NCI-H748 treated with DMSO at 0.1 percent for 48 hours (cell line): ENCODE measurements around the gene CLDN20.
"Not testable (repeated sequence)": the region's sequence is repeated elsewhere in the genome, so short reads cannot be mapped to it uniquely, and the experiment has no call there.

ENCODE experiments used
- DNase-seq: peaks from one replicate; lab custom pipeline; 2025; lab: John Stamatoyannopoulos, UW

CLDN20 gene

DNA sequence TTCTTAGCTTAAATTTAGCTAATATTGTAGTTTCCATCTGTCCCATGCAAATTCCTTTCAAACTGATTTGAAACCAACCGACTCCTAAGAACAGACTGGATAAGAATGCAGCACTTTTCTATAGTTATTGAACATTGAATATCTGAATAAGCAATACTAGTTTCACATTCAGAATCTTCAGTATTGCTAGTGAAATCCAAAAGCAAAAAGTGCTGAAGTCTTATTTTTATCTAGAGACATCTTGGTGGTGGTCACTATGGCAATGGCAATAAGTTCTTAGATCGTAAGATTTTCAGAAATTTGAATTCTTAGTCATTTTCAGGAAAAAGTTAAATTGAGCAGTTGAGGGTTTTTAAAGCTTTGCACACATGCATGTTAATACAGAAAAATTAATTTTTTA lies 47.8 kb downstream of the CLDN20 start:
- DNase-seq = no peak

DNA sequence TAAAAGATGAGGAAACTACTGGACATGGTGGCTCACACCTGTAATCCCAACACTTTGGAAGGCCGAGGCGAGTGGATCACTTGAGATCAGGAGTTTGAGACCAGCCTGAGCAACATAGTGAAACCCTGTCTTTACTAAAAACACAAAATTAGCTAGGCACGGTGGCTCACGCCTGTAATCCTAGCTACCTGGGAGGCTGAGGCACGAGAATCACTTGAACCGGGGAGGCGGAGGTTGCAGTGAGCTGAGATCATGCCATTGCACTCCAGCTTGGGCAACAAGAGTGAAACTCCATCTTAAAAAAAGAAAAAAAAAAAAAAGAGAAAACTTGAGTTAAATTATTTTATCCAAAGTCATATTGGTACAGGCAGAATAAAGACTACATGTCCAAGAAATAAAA lies 49.1 kb downstream of the CLDN20 start:
- not testable (repeated sequence) for DNase-seq

DNA sequence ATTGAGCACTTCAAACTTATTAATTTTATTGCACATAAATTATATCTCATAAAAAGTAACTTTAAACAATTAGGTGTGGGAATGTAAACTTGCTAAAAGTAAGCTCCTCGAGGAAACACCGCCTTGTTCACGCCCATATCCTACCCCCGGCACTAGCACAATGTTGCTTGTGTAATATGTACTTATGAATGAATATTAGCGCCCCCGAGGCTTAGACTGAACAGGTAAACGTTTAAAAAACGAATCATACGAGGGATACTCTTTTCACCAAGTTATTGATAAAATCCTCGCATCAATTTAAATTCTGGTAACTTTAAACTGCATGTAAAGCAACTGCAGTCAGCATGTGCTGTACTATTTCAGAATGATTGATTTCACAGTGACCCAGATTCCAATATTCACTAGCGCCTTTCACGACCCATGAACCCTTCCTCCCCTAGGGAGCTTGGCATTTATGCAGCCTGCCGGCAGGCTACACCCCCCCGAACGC lies 49.8 kb downstream of the CLDN20 start:
- peak; percentile 55 for DNase-seq

DNA sequence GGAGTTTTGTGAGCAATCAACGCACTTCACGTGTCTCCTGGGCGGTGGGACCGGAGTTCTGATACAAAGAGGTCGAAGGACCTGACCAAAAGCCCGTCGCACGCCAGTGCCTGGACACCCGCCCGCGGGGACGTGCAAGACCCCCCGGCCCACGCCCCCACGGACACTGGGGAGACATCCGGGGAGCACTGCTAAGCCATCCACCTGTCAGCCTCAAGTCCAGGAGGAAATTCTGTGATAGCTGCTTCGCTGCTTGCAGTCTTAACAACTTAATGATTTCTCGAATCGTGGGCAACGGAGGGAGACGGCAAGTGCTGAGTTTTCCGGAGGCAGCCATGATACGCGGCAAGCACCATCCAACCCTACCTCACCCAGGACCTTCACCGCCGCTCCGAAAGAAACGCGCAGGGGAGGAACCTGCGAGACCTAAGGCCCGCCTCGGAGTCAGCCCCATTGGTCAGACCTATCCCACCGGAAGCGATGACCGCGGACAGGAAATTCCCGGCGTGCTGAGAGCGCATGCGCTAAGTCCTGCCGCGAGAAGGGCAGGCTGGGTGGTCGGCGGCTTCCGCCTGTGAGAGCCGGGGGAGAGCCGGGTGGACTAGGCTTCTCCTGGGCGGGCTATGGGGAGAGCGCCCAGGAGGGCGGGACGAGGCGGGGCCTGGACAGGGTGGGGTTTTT lies 50.4 kb downstream of the CLDN20 start, which contains the start of gene TFB1M:
TSS of gene TFB1M (minus strand) at position 393 of the 681 bp plus-strand sequence. CDS start at position 337, 56 bp downstream.
- peak; percentile 95 for DNase-seq

DNA sequence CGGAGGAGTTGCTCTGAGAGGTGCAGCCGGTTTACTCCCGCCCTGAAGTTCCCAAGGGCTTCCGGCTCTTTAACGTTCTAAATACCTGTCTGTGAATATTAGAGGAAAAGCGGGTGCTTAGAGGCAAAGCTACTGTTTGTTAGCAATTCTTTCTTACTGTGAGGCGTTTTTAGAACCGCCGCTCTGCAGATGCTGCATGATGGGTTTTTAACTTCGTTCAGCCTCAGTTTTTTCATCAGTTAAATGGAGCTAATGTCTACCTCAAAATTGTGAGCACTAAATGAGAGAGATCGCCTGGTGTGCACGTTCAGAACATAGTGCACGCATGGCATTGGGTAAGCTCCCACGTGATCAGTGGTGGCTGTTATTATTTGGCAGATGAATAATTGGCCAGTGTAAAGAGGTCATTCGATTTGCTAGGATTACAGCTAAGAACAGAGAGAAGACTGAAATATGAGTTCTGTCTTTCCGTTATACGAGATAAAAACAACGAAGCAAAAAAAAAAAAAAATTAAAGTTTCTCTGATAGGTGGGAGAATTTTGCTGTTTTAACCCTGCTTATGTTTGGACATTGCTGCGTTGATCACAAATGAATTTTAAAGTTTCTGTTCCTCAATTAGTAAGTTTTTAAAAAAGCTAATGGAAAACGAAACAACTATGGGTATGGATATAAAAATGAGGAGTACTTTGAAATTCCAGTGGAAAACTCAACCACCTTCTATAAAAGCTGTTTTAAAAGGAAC lies 51.1 kb downstream of the CLDN20 start:
- peak; percentile 93 for DNase-seq

DNA sequence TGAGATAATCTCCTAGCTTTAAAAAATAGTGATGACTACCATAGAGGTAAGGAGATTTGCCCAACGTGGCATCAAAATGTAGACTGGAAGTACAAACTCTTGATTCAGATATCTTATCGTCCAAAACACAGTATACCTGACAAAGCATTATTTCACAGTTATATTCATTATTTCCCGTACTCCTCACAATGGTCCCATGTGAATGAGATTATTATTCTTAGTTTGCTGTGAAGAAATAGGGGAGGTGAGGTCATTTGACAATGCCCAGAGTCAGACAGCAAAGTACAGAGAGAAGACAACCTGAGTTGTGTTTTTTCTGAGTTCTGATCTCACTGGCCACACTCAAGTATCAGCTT lies 51.7 kb downstream of the CLDN20 start:
- DNase-seq = no peak

DNA sequence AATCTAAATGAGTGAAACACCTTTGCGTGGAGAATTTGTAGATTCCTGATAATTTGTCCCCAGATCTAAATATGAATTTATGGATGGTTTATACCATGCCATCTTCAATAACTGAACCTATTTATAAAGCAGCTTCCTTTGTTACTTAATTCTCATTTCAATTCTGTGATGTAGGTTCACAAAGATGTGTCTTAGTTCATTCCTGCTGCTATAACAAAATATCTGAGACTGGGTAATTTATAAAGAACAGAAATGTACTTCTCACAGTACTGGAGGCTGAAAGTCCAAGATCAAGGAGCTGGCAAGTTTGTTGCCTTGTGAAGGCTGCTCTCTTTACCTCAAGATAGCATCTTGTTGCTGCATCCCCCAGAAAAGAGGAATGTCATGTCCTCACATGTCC lies 52.6 kb downstream of the CLDN20 start:
- DNase-seq = no peak

DNA sequence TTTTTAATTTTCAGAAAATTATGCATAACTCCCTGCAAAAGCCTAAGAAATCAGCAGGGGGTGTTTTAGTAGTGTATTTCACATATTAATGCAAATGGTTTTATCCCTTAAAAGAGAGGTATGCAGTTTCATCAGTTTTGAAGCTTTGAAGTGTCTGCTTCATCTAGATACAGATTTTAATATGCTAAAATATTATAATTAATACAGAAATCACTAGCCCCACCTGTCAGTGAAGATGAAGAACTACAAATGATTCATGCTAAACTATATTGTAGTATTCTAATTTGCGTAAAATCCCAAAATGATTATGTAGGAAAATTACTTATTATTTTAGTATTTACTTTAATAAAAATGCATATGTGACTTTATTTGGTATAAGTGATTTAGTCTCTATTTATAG lies 53.4 kb downstream of the CLDN20 start:
- DNase-seq = no peak

DNA sequence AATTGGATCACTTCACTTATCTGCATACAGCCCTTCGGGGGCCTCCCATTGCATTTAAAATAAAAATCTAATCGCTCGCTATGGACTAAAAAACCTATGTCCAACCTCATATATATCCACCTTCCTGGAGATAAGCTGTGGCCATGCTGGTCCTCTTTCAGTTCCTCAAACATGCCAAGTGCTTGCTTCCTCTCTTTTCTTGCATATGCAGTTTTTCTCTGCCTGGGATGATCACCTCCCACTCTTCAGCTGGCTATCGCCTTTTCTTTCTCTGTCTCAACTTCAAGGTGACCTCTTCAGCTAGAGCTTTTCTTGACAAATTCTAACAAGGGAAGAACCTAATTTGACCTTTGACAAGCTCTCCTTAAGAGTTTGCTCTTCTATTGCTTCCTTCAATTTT lies 56.1 kb downstream of the CLDN20 start:
- no peak for DNase-seq

DNA sequence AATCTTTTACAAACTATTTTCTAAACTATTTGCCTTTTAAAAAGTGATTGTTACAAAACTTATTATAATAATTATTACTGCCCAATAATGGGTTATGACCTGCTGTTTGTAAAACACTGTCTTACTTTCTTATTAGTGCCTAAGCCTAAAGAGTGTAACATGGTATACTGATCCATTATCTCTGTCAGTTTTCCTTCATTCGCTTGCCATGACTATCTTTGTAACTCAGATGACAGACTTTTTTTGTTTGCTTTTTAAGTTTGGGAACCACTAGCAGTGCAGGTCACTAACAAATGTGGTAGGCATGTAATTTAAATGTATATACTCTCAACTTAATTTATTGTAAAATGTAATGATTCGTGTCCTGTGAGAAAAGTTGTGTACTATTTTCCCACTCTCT lies 60.4 kb downstream of the CLDN20 start:
- DNase-seq = no peak

DNA sequence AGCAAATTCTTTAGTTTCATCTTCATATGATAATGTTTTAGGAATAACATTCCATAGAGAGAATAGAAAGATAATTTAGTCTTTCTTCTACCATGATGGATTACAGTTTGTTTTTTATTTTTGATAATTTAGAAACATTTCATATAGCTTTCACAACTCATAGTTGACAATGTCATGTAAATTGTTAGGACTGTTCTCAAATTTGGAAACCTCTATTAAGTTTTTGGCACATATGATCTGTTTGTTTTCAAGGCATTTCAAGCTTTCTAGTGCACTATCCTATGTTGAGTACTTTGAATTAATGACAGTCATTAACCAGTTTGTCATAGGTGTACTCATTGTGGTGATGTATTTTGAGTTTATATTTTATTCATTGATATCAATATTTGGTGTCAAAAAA lies 61.2 kb downstream of the CLDN20 start:
- DNase-seq = no peak

DNA sequence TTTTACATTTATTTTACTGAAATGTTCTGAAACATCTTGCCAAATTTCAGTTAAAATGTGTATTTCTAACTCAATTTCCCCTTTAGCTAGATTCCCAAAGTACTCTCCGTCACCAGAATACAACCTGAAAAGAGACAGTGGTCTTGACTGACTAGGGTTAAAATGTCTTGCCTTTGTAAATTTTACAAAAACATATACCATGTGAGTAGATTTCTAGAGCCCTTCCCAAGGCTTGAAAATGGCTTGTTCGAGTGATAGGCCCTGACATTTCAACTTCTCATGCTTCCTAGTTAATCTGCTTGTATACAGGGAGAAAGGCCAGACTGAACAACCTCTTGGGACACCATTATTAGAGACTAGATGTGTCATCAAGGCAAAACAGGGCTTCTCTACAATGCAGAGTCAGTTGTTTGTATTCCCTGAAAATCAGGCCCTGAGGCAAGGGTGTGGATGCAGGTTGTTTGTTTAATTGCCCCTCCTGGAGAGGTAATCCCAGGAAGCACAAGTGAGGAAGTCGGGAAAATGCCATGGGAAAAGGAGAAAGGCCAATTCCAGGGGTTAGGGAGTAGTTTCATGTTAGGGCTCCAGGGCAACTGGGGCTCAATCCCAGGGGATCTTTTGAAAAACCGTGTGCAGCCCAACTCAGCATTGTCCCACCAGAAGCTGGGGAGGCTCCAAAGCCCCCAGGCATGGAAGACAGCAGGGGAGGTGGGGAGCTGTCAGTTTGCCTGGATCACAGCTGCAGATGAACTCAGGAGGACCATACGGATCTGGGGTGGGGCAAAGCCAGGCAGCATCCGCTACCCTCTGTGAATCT lies 62.1 kb downstream of the CLDN20 start:
- peak; percentile 35 for DNase-seq
